HepG2 (cell line): ENCODE measurements around the gene SPATS2. TPM values are rescaled to one million over a fixed set of nuclear protein-coding genes. Genes with fewer than 3 reads are reported as not detected.
A peak's percentile ranks its signal among the peaks of the same experiment; 100 is the strongest.

Source experiments
- AGO2 ChIP-seq: fragments of 200-400 bp; formaldehyde crosslinking; optimal IDR thresholded peaks from 2 replicates; pipeline ENCODE3; 2017; ENCODE audit warnings: mild to moderate bottlenecking, low read depth, low read length, moderate library complexity
- ELF4 ChIP-seq: sonication (generic); formaldehyde crosslinking; IDR thresholded peaks from 2 replicates; pipeline ENCODE4 v1.5.0; 2020; ENCODE audit warnings: missing genetic modification reagents, mild to moderate bottlenecking, moderate library complexity, borderline replicate concordance
- FIP1L1 ChIP-seq: fragments of 200-400 bp; formaldehyde crosslinking; IDR thresholded peaks from 2 replicates; pipeline ENCODE4 v1.6.1; 2018; ENCODE audit warnings: low read depth, mild to moderate bottlenecking, low read length, moderate library complexity, borderline replicate concordance; ENCODE audit not compliant: insufficient read depth
- HCFC1 ChIP-seq: fragments of 150-350 bp; IDR thresholded peaks from 2 replicates; pipeline ENCODE4 v1.6.1; 2014; ENCODE audit warnings: low read depth, low read length
- HMGA1 ChIP-seq: sonication (generic); formaldehyde crosslinking; conservative IDR thresholded peaks from 2 replicates; pipeline ENCODE4 v1.4.0; 2020; ENCODE audit warnings: missing genetic modification reagents
- IRF1 ChIP-seq: sonication (generic); formaldehyde crosslinking; IDR thresholded peaks from 2 replicates; pipeline ENCODE4 v1.4.0; 2020; ENCODE audit warnings: low read depth, mild to moderate bottlenecking, missing genetic modification reagents
- LBX2 ChIP-seq: sonication (generic); formaldehyde crosslinking; IDR thresholded peaks from 2 replicates; pipeline ENCODE4 v1.5.0; 2020; ENCODE audit warnings: missing genetic modification reagents, mild to moderate bottlenecking, borderline replicate concordance
- MAZ ChIP-seq, 2 experiments: sonication (generic) in 1 of 2; formaldehyde crosslinking in 1 of 2; IDR thresholded peaks; 2 replicates each; pipeline versions ENCODE4 v1.5.0 to v1.6.1; 2012 to 2020; ENCODE audit warnings: low read depth in 2 of 2, mild to moderate bottlenecking in 2 of 2, borderline replicate concordance in 1 of 2, improper control_type of control experiment in 1 of 2, low read length in 1 of 2, missing genetic modification reagents in 1 of 2, moderate library complexity in 1 of 2
- SATB2 ChIP-seq: sonication (generic); formaldehyde crosslinking; IDR thresholded peaks from 2 replicates; pipeline ENCODE4 v1.5.0; 2020; ENCODE audit warnings: missing genetic modification reagents
- SMAD9 ChIP-seq: sonication (generic); formaldehyde crosslinking; IDR thresholded peaks from 2 replicates; pipeline ENCODE4 v1.5.1; 2020; ENCODE audit warnings: mild to moderate bottlenecking, missing genetic modification reagents
- SMYD3 ChIP-seq: sonication (generic); formaldehyde crosslinking; IDR thresholded peaks from 2 replicates; pipeline ENCODE4 v1.8.1; 2023; ENCODE audit warnings: mild to moderate bottlenecking, missing genetic modification reagents
- ZNF232 ChIP-seq: sonication (generic); formaldehyde crosslinking; IDR thresholded peaks from 2 replicates; pipeline ENCODE4 v1.4.0; 2020; ENCODE audit warnings: missing genetic modification reagents, borderline replicate concordance
- ZNF564 ChIP-seq: sonication (generic); formaldehyde crosslinking; IDR thresholded peaks from 2 replicates; pipeline ENCODE4 v1.8.1; 2023; ENCODE audit warnings: mild to moderate bottlenecking, missing genetic modification reagents
- ZNF660 ChIP-seq: sonication (generic); formaldehyde crosslinking; IDR thresholded peaks from 2 replicates; pipeline ENCODE4 v1.5.1; 2020; ENCODE audit warnings: mild to moderate bottlenecking, low read depth, missing genetic modification reagents, borderline replicate concordance
- ZNF891 ChIP-seq: sonication (generic); formaldehyde crosslinking; IDR thresholded peaks from 2 replicates; pipeline ENCODE4 v1.5.0; 2020; ENCODE audit warnings: mild to moderate bottlenecking, missing genetic modification reagents
- polyA plus RNA-seq, 8 experiments: library from polyadenylated mRNA; depleted of rRNA in 3 of 8; stranded (reverse) in 7 of 8; unstranded in 1 of 8; fragments of >200 nt; fragmentation: Illumina TruSeq in 4 of 8; extraction: Trizol in 4 of 8; gene quantifications; 2 replicates each; pipeline versions ENCODE4 v1.2.1 to v1.2.3, GENCODE V29; 2011 to 2016; ENCODE audit warnings: low read depth in 4 of 8, missing spikeins in 1 of 8, mixed read lengths in 1 of 8; ENCODE audit not compliant: insufficient read depth in 1 of 8
- total RNA-seq, 5 experiments: library from RNA; depleted of rRNA; stranded (reverse); fragments of >200 nt; fragmentation: Illumina TruSeq; extraction: Trizol; gene quantifications; 2 replicates each; pipeline ENCODE4 v1.2.3, GENCODE V29; 2016; ENCODE audit warnings: low read depth in 1 of 5
- TF ChIP-seq, protein P1 (sequence below): sonication (generic); formaldehyde crosslinking; IDR thresholded peaks from 2 replicates; pipeline ENCODE4 v1.4.0; 2020; ENCODE audit warnings: mild to moderate bottlenecking, missing genetic modification reagents
- TF ChIP-seq, protein P2 (sequence below): IDR thresholded peaks from 2 replicates; pipeline ENCODE4 v1.6.1; 2016

Gene SPATS2
- total and polyA plus RNA-seq, 2 of the 13 experiments (the other 11 are each of a cell fraction or from before 2014, with no cell fraction given), result 19.3 to 28.1 TPM

GRCh38 chr12:49346659-49347310 is 20.5 kb upstream of the SPATS2 start, which contains the start of gene DNAJC22 (continued):
- TF ChIP-seq, protein P1, sequence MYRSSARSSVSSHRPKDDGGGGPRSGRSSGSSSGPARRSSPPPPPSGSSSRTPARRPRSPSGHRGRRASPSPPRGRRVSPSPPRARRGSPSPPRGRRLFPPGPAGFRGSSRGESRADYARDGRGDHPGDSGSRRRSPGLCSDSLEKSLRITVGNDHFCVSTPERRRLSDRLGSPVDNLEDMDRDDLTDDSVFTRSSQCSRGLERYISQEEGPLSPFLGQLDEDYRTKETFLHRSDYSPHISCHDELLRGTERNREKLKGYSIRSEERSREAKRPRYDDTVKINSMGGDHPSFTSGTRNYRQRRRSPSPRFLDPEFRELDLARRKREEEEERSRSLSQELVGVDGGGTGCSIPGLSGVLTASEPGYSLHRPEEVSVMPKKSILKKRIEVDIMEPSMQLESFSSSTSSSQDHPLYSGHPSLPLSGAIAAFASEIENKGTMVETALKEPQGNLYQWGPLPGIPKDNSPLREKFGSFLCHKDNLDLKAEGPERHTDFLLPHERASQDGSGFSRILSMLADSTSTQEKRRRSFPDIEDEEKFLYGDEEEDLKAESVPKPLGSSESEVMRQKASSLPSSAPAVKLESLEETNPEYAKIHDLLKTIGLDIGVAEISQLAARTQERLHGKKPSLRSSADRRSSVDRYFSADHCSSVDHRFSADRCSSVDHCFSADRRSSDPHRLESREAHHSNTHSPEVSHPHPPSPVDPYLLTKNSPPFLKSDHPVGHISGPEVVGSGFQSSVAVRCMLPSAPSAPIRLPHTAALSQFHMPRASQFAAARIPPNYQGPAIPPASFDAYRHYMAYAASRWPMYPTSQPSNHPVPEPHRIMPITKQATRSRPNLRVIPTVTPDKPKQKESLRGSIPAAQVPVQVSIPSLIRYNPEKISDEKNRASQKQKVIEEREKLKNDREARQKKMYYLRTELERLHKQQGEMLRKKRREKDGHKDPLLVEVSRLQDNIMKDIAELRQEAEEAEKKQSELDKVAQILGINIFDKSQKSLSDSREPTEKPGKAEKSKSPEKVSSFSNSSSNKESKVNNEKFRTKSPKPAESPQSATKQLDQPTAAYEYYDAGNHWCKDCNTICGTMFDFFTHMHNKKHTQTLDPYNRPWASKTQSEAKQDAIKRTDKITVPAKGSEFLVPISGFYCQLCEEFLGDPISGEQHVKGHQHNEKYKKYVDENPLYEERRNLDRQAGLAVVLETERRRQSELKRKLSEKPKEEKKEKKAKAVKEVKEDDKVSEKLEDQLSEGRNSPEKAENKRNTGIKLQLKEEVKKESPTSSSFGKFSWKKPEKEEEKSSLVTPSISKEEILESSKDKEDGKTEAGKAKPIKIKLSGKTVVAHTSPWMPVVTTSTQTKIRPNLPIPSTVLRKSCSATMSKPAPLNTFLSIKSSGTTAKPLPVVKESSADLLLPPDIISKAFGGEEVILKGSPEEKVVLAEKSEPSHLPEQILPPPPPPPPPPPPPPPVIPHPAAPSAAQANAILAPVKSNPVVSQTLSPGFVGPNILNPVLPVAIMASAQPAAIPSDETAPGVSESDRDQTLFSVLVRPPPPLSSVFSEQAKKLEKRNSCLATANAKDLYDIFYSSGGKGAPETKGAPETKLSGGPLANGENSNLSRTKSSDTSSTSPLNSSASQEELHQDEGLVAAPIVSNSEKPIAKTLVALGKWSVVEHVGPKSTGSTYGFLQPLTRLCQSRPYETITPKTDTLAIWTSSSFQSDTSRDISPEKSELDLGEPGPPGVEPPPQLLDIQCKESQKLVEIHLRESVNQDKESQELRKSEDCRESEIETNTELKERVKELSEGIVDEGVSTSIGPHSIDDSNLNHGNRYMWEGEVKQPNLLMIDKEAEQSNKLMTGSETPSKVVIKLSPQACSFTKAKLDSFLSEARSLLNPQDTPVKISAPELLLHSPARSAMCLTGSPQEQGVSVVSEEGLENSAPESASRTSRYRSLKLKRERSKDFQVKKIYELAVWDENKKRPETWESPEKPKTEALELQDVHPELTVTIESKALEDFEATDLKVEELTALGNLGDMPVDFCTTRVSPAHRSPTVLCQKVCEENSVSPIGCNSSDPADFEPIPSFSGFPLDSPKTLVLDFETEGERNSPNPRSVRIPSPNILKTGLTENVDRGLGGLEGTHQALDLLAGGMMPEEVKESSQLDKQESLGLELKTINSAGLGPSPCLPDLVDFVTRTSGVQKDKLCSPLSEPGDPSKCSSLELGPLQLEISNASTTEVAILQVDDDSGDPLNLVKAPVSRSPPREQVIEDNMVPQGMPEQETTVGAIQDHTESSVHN (CRISPR knock-in tag), result no peak
- no peak for TF ChIP-seq LBX2 (CRISPR knock-in tag)
- TF ChIP-seq, protein P2, sequence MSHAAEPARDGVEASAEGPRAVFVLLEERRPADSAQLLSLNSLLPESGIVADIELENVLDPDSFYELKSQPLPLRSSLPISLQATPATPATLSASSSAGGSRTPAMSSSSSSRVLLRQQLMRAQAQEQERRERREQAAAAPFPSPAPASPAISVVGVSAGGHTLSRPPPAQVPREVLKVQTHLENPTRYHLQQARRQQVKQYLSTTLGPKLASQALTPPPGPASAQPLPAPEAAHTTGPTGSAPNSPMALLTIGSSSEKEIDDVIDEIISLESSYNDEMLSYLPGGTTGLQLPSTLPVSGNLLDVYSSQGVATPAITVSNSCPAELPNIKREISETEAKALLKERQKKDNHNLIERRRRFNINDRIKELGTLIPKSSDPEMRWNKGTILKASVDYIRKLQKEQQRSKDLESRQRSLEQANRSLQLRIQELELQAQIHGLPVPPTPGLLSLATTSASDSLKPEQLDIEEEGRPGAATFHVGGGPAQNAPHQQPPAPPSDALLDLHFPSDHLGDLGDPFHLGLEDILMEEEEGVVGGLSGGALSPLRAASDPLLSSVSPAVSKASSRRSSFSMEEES (CRISPR knock-in tag), result no peak
- TF ChIP-seq HCFC1, result no peak
- TF ChIP-seq ZNF660, result no peak
- no peak for TF ChIP-seq ELF4 (CRISPR knock-in tag)
- TF ChIP-seq AGO2, result no peak
- no peak for TF ChIP-seq FIP1L1
- no peak for TF ChIP-seq ZNF232
- TF ChIP-seq SMAD9, result 0 out of 2 replicates have a peak, but pooled peaks have one; percentile 54
- peak; percentile 61; the same call in 1 of the 2 replicates for TF ChIP-seq ZNF891 (CRISPR knock-in tag)
- 0 out of 2 replicates have a peak, but pooled peaks have one; percentile 16 for TF ChIP-seq ZNF564
- TF ChIP-seq IRF1, result no peak
- no peak for TF ChIP-seq HMGA1
- no peak for TF ChIP-seq SMYD3 (CRISPR knock-in tag)
- TF ChIP-seq MAZ (IDR thresholded peaks at IDR 0.05; ENCODE audit: borderline replicate concordance, low read depth, low read length), result no peak
- no peak for TF ChIP-seq MAZ (CRISPR knock-in tag; IDR thresholded peaks at IDR 0.05; ENCODE audit: low read depth)
- 0 out of 2 replicates have a peak, but pooled peaks have one; percentile 30 for TF ChIP-seq SATB2
